Sigmoid colon (tissue), 4 donors: ENCODE data around the gene SCO2.

Experiments used
- POLR2AphosphoS5 ChIP-seq, 4 donors: sonication (generic); formaldehyde crosslinking; IDR thresholded peaks; one replicate each; pipeline ENCODE4 v1.6.1; 2017; ENCODE audit warnings: antibody characterized with exemption in 4 of 4
- TF ChIP-seq, protein P1 (sequence below), 4 experiments: fragments of 450-650 bp in 3 of 4; fragments of 200-600 bp in 1 of 4; IDR thresholded peaks; one replicate each; pipeline ENCODE4 v1.5.1; 2016 to 2019; ENCODE audit warnings: antibody characterized with exemption in 4 of 4, mild to moderate bottlenecking in 3 of 4, moderate library complexity in 2 of 4

DNA sequence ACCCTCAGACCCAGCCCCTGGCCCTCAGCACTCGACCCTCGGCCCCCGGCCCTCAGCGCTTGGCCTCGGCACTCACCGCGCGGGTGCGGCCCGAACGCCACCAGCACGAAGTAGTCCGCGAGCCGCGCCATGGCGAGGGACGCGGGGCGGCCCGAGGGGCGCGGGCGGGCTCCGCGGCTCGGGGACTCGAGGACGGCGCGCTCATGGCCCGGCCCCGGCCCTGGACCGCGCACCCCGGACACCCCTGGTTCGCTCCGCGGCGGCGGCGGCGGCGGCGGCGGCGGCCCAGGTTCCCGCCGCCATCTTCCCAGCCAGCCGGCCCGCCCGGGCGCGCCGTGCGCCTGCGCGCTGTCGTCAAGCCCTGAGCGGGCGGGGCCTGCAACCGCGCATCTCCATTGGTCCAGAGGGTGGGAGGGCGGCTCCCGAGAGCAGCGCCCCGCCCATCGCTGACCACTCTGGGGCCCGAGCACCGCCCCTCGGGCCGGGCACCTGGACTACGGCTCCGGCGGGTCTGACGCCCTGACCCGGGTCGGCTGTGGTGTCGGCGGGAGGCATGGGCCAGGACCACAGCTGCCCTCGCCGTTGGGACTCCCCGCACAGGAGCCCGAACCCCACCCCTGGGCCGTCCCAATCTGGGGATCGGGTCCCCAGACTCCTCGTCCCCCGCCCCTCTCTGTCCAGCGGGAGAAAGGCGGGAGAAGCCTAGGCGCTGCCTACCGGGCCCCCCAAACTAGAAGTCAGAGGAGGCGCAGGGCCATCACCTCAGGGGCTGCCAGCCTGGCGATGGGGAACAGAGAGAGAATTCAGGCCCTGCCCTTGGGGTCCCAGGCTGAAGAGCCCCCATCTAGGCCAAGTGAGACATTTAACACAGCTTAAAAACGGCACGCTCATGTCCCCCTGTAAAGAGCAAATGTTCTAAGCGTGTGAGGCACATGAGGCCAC lies 50.4 kb downstream of the SCO2 start, which contains the start of gene SBF1:
- TF ChIP-seq, protein P1, sequence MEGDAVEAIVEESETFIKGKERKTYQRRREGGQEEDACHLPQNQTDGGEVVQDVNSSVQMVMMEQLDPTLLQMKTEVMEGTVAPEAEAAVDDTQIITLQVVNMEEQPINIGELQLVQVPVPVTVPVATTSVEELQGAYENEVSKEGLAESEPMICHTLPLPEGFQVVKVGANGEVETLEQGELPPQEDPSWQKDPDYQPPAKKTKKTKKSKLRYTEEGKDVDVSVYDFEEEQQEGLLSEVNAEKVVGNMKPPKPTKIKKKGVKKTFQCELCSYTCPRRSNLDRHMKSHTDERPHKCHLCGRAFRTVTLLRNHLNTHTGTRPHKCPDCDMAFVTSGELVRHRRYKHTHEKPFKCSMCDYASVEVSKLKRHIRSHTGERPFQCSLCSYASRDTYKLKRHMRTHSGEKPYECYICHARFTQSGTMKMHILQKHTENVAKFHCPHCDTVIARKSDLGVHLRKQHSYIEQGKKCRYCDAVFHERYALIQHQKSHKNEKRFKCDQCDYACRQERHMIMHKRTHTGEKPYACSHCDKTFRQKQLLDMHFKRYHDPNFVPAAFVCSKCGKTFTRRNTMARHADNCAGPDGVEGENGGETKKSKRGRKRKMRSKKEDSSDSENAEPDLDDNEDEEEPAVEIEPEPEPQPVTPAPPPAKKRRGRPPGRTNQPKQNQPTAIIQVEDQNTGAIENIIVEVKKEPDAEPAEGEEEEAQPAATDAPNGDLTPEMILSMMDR (IDR thresholded peaks at IDR 0.05) = no peak
- TF ChIP-seq POLR2AphosphoS5 (IDR thresholded peaks at IDR 0.05) = peak; percentile 26 to 68 (median 46)
